NCI-H1105 treated with DMSO at 0.1 percent for 48 hours (cell line): Measurements from ENCODE around the gene GATA3.

Experiments used
- DNase-seq: peaks from one replicate; lab custom pipeline; 2025; lab: John Stamatoyannopoulos, UW

Gene GATA3

DNA sequence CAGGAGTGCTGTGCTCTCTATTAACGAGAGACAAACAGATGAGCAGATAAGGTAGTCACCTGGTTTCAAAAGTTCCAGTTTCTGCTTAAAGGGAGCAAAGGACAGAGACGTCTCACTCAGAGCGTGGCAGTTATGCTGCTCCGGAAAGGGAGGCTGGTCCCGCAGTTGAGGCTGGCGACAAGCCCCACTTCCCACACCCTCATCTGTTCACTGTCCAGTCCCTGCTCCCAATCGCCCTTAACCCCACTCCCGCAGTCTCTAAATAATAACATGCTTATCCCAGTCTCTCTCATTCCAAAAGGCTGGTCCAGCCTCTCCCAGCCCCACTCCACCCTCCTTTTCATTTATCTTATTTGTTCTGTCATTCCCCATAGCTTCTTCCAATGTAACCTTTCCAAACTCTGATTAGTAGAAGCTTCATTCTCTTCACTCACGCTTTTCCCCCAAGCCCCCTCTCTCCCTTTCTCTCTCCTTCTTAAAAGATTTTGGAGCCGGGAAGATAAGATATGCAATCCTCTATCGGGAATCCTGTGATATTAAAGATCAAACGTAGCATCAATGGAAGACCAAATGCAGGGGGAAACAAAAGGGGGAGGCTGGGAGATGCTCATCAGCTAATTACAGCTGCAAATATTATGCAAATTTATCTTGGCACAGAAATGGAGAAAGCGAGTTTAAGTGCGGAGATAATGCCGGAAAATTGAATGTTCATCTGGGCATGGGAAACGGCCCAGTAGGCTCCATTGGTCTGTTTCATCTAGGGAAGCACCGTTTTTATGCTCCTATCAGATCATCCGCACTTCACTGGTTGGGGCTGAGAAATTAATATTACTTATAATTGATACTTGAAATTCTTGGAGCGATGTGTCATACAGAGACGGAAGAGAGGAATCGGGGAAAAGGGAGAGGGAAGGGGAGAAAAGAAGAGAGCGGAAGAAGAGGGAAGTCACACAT is 16.3 kb upstream of the GATA3 start:
- DNase-seq: no peak

DNA sequence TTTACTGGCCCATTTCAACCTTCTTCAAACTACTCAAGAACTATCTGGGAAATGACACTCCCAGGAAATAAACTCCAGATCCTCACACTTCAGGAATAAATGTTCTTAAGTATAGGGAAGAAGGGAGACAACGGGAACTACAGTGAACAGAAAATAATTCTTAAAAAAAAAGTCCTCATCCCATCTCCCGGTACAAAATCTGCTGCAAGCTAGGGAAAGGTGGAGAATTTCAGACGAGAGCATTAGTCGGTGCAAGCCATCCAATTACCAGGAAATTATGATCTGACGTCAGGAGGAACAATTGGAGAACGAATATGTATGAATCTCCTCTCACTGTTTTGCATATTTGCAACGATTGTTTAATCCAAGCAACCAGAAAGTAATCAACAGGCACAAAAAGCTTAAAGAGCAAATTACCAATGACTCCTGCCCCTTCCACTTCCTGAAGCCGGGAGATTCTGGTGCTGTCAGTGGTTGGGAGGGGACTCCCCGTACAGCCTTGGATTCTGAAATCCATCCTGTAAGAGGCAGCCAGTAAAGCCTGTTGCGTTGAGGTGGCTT is 15.1 kb upstream of the GATA3 start:
- peak; percentile 24 for DNase-seq

DNA sequence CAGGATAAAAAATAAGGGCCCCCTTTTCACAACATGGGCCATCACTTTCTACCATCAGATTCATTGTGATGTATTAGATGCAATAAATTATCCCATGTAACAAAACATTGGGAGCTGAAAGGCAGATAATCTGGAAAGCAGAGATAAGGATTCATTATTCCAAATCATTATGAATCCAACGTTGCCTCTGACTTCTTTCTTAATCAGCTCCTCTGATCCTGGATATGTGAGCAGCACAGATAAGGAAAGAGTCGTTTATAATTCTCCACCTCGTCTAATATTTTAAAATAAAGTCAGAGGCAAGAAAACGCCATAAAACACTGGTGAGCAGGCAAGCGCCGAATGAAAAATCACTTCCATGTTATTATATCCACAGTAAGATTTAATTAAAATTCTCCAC is 13.8 kb upstream of the GATA3 start:
- no peak for DNase-seq

GRCh38 chr10:8041284-8041991 is 13.1 kb upstream of the GATA3 start:
- no peak for DNase-seq

- DNase-seq: no peak
Observed at GRCh38 chr10:8041992-8042720, 12.3 kb upstream of the GATA3 start.

DNA sequence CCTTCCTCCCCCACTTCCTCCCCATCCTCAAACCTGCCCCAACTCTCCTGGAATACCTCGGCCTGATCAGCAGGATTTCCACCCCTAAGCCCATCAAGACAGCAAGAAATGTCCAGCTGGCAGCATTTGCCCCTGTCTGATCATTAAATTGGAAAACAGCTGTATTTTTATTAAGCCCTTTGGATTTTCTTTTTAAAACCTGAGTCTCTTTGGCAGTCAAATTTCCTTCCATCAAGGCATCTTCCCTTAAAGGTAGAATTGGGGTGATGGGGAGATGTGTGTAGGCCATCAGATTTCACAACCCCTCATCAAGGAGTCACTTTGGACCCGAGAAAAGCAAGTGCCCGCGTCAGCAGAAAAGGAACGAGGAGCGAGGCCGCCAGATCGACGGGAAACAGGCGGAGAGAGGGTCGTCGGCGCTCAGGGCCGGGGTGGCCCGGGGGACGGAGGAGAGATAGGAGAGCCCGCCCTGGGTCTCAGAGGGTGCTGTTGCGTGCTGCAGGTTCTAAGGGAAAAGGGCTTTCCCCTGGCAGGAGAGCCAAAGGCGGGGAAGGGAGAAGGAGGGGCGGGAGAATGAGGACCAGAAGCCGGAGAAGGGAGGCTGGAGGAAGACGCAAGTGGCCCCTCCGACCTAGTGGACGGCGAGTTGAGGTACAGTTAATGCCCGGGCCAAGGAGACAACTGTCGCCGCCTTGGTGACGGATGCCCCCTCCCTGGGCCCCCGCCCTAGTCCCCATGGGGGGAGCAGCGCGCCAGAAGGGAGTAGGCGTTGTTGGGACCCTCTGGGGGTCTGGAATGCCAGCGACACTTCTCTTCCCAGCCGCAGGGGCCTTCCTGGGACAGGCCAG is 11.5 kb upstream of the GATA3 start:
- no peak for DNase-seq

GRCh38 chr10:8043569-8044306 is 10.8 kb upstream of the GATA3 start:
- DNase-seq: no peak

DNA sequence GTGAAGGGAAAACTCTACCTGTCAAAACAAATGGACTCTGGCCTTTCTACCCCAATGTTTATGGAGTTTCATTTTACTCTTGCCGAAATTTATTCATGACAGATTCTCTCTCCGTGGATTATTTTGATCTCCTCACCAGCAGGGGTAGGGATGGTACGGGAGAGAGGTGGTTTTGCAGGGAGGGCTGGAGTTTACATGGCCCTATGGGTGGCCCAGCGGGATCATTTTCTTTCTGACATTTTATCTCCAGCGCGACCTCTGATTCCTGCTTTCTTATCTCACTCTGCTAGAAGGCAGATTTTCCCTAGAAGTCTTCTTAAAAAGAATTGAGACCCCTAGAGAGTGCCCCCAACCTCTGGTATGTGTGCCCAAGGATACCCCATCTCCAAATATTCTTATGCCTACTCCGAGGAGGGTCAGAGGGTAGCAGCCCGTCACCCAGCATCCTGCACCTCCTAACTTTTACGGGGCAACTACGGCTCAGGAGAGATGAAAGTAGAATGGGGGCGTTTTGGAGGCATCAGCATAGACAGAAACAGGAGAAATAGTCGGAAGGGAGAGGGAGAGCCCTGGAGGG is 10.1 kb upstream of the GATA3 start:
- no peak for DNase-seq

GRCh38 chr10:8044908-8045725 is 9.4 kb upstream of the GATA3 start:
- peak; percentile 16 for DNase-seq

GRCh38 chr10:8045726-8046494 is 8.6 kb upstream of the GATA3 start:
- no peak for DNase-seq

- no peak for DNase-seq
Observed at GRCh38 chr10:8047452-8048280, 6.8 kb upstream of the GATA3 start.

- DNase-seq: no peak
Observed at GRCh38 chr10:8048281-8049008, 6.0 kb upstream of the GATA3 start.

GRCh38 chr10:8049045-8049864 is 5.2 kb upstream of the GATA3 start:
- peak; percentile 8 for DNase-seq

- DNase-seq: no peak
Observed at GRCh38 chr10:8049865-8050555, 4.5 kb upstream of the GATA3 start.

DNA sequence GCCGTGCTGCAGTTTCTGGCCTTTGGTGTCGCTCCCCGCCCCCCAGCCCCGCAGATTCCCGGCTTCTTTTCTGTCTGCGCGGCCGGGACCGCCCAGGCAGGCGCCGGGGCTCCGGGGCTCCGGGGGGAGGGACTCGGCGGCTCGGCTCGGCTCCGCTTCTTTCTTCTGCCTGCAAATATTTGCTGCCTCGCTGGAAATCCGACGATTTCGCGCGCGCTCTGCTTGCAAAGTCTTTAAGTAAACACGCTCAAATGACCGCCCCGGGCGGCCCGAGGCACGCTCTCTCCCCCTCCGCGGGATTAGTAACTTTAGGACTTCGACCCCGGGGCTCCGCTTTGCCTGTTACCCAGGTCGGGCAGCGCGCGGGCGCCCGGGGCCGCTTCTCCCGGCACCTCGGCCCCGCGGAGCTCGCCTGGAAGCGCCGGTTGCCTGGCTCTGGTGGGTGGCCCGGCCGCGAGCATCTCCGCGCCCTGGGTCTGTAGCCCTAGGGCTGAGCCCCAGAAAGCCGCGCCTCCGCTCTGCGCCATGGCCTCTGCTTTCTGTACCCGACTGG is 3.9 kb upstream of the GATA3 start:
- peak; percentile 22 for DNase-seq
